ENCODE data around the gene DIP2C. TPM values are rescaled to one million over a fixed set of nuclear protein-coding genes. Genes with fewer than 3 reads are reported as not detected.

DIP2C gene
- total RNA-seq, 2 donors from 2014 or later, result 13.0 to 13.7 TPM

- Histone ChIP-seq H3K4me3 (ENCODE audit: low read length) (no peak overlapping the region), H3K27me3 (ENCODE audit: control insufficient read depth, insufficient read depth, low read length, poor library complexity, severe bottlenecking) (no peaks in the 10 kb centered on the region), H3K36me3 (ENCODE audit: control insufficient read depth, insufficient read depth, low read length) (no peaks in the 10 kb centered on the region), H3K9me3 (ENCODE audit: control insufficient read depth, low read length) (no peaks in the 10 kb centered on the region), H3K9ac (ENCODE audit: extremely low read depth, low read length, poor library complexity, severe bottlenecking) (no peak overlapping the region), H3K27ac (ENCODE audit: low read depth, low read length) (no peak overlapping the region), H3K4me1 (ENCODE audit: control insufficient read depth, insufficient read depth, low read length) (no peaks in the 10 kb centered on the region)
- DNase-seq, result no peak
- no peak overlapping the region for H3K27ac Mint-ChIP-seq
- WGBS, 2 experiments (ENCODE audit: insufficient coverage in 1 of 2, insufficient read length in 1 of 2), result 92 to 95% methylated on average over 10 of the region's 10 CpGs
- no peak overlapping the region for H3K4me3 Mint-ChIP-seq
- peaks cover 3% of the 10 kb centered on the region for H3K4me1 Mint-ChIP-seq
- H3K27me3 Mint-ChIP-seq (ENCODE audit: insufficient read depth), result no peaks in the 10 kb centered on the region
- no peak for TF ChIP-seq CTCF (conservative IDR thresholded peaks at IDR 0.05)
- H3K9me3 Mint-ChIP-seq, result no peaks in the 10 kb centered on the region
- no peaks in the 10 kb centered on the region for H3K36me3 Mint-ChIP-seq (ENCODE audit: low read depth)
Measured at GRCh38 chr10:576130-576465, 113.4 kb downstream of the DIP2C start.

GRCh38 chr10:575402-576129, 113.9 kb downstream of the DIP2C start:
- Histone ChIP-seq H3K9ac (ENCODE audit: extremely low read depth, low read length, poor library complexity, severe bottlenecking) (no peak overlapping the region), H3K27ac (ENCODE audit: low read depth, low read length) (no peak overlapping the region), H3K4me1 (ENCODE audit: control insufficient read depth, insufficient read depth, low read length) (no peaks in the 10 kb centered on the region), H3K4me3 (ENCODE audit: low read length) (no peak overlapping the region), H3K36me3 (ENCODE audit: control insufficient read depth, insufficient read depth, low read length) (no peaks in the 10 kb centered on the region), H3K9me3 (ENCODE audit: control insufficient read depth, low read length) (no peaks in the 10 kb centered on the region), H3K27me3 (ENCODE audit: control insufficient read depth, insufficient read depth, low read length, poor library complexity, severe bottlenecking) (no peaks in the 10 kb centered on the region)
- no peak for DNase-seq
- Mint-ChIP-seq H3K36me3 (ENCODE audit: low read depth) (no peaks in the 10 kb centered on the region), H3K4me3 (no peak overlapping the region), H3K27me3 (ENCODE audit: insufficient read depth) (no peaks in the 10 kb centered on the region), H3K4me1 (peaks cover 3% of the 10 kb centered on the region), H3K27ac (no peak overlapping the region), H3K9me3 (peaks cover under 1% of the 10 kb centered on the region)
- WGBS, 2 experiments (ENCODE audit: insufficient coverage in 1 of 2, insufficient read length in 1 of 2), result 89 to 92% methylated on average over 11 to 16 of the region's 16 CpGs
- no peak for TF ChIP-seq CTCF (conservative IDR thresholded peaks at IDR 0.05)

GRCh38 chr10:572696-573095, 116.8 kb downstream of the DIP2C start:
- H3K9me3 ChIP-seq (ENCODE audit: control insufficient read depth, low read length), result no peaks in the 10 kb centered on the region
- no peak overlapping the region for H3K9ac ChIP-seq (ENCODE audit: extremely low read depth, low read length, poor library complexity, severe bottlenecking)
- no peak overlapping the region for H3K4me3 Mint-ChIP-seq
- peaks cover 3% of the 10 kb centered on the region for H3K4me1 Mint-ChIP-seq
- 93 to 95% methylated on average over 8 to 12 of the region's 12 CpGs for WGBS, 2 experiments (ENCODE audit: insufficient coverage in 1 of 2, insufficient read length in 1 of 2)
- DNase-seq, result no peak
- H3K36me3 Mint-ChIP-seq (ENCODE audit: low read depth), result peaks cover 6% of the 10 kb centered on the region
- no peaks in the 10 kb centered on the region for H3K27me3 Mint-ChIP-seq (ENCODE audit: insufficient read depth)
- no peaks in the 10 kb centered on the region for H3K4me1 ChIP-seq (ENCODE audit: control insufficient read depth, insufficient read depth, low read length)
- H3K36me3 ChIP-seq (ENCODE audit: control insufficient read depth, insufficient read depth, low read length), result no peaks in the 10 kb centered on the region
- no peak overlapping the region for H3K27ac Mint-ChIP-seq
- no peaks in the 10 kb centered on the region for H3K27me3 ChIP-seq (ENCODE audit: control insufficient read depth, insufficient read depth, low read length, poor library complexity, severe bottlenecking)
- TF ChIP-seq CTCF (conservative IDR thresholded peaks at IDR 0.05), result no peak
- no peak overlapping the region for H3K27ac ChIP-seq (ENCODE audit: low read depth, low read length)
- no peak overlapping the region for H3K4me3 ChIP-seq (ENCODE audit: low read length)
- H3K9me3 Mint-ChIP-seq, result peaks cover 10% of the 10 kb centered on the region
